Endothelial cell of umbilical vein (primary cell): ENCODE measurements around the gene BCAS3. TPM values are rescaled to one million over a fixed set of nuclear protein-coding genes. Genes with fewer than 3 reads are reported as not detected.

Experiments
- BruUV-seq: library from RNA; stranded (reverse); fragments of 400-500 nt; replicated peaks from 2 replicates; lab custom pipeline; 2021; lab: Mats Ljungman, UMichigan
- CTCF ChIA-PET: fragments of 300-600, 350-600 bp; sonication (Branson Sonifier 250); formaldehyde crosslinking; loops from one replicate; lab custom pipeline; 2021; ENCODE audit warnings: antibody characterized with exemption, inconsistent platforms; lab: Charles Lee
- POLR2A ChIA-PET: fragments of 300-600, 350-600 bp; sonication (Branson Sonifier 250); formaldehyde crosslinking; loops from one replicate; lab custom pipeline; 2021; ENCODE audit warnings: antibody characterized with exemption, inconsistent platforms; lab: Charles Lee
- DNase-seq: peaks from one replicate; pipeline ENCODE4 v3.0.0-alpha.2; 2011; ENCODE audit warnings: low read depth, low spot score
- FAIRE-seq: peaks from 2 replicates; lab custom pipeline; 2011; peaks lifted over from hg19 to GRCh38; lab: Jason Lieb, UNC
- H2AFZ ChIP-seq: 2 replicates; pipeline ENCODE4 v1.6.0; 2012; ENCODE audit warnings: low read depth, low read length, control low read depth, inconsistent platforms
- H3K27ac ChIP-seq: 2 replicates; pipeline ENCODE4 v1.5.1; 2011; ENCODE audit warnings: low read depth, mild to moderate bottlenecking, control low read depth, low read length, moderate library complexity; ENCODE audit not compliant: insufficient read depth
- H3K27me3 ChIP-seq, 2 experiments: 2 replicates each; pipeline versions ENCODE4 v1.6.0 to v1.6.1; 2011; ENCODE audit warnings: low read length in 2 of 2, mixed read lengths in 1 of 2; ENCODE audit not compliant: control insufficient read depth in 2 of 2, insufficient read depth in 2 of 2
- H3K36me3 ChIP-seq, 2 experiments: 2 replicates in 1 of 2; 3 replicates in 1 of 2; pipeline ENCODE4 v1.5.1; 2011; ENCODE audit warnings: low read length in 2 of 2, mild to moderate bottlenecking in 1 of 2, moderate library complexity in 1 of 2; ENCODE audit not compliant: control insufficient read depth in 2 of 2, insufficient read depth in 2 of 2; ENCODE audit errors: extremely low read depth in 1 of 2
- H3K4me1 ChIP-seq: 3 replicates; pipeline ENCODE4 v1.5.1; 2011; ENCODE audit warnings: mild to moderate bottlenecking, low read length; ENCODE audit not compliant: control insufficient read depth, insufficient read depth; ENCODE audit errors: extremely low read depth
- H3K4me2 ChIP-seq: 2 replicates; pipeline ENCODE4 v1.6.1; 2011; ENCODE audit warnings: low read length, control low read depth, mixed read lengths; ENCODE audit not compliant: insufficient read depth
- H3K4me3 ChIP-seq, 3 experiments: fragments of 200-600 bp in 1 of 3; sonication (generic), shearing (Covaris generic) in 1 of 3; replicated peaks in 1 of 3; 2 replicates each; pipeline ENCODE4 v1.5.1; 2011 to 2016; ENCODE audit warnings: control low read depth in 3 of 3, low read length in 3 of 3, mild to moderate bottlenecking in 2 of 3, inconsistent platforms in 1 of 3, low read depth in 1 of 3, moderate library complexity in 1 of 3; ENCODE audit not compliant: insufficient read depth in 1 of 3
- H3K79me2 ChIP-seq: 2 replicates; pipeline ENCODE4 v1.6.0; 2012; ENCODE audit warnings: low read length, inconsistent platforms; ENCODE audit not compliant: control insufficient read depth, insufficient read depth
- H3K9ac ChIP-seq: replicated peaks from 2 replicates; pipeline ENCODE3; 2011; ENCODE audit warnings: low read length, control low read depth; ENCODE audit not compliant: insufficient read depth; ENCODE audit errors: extremely low read depth
- H3K9me1 ChIP-seq: replicated peaks from 3 replicates; pipeline ENCODE4 v1.6.0; 2011; ENCODE audit warnings: mild to moderate bottlenecking, low read length; ENCODE audit not compliant: control insufficient read depth, insufficient read depth; ENCODE audit errors: extremely low read depth
- H3K9me3 ChIP-seq: replicated peaks from 2 replicates; pipeline ENCODE4 v1.5.1; 2012; ENCODE audit warnings: low read length, inconsistent platforms; ENCODE audit not compliant: control insufficient read depth, insufficient read depth
- H4K20me1 ChIP-seq: replicated peaks from 2 replicates; pipeline ENCODE3; 2011; ENCODE audit warnings: mild to moderate bottlenecking, low read length; ENCODE audit not compliant: control insufficient read depth, insufficient read depth; ENCODE audit errors: extremely low read depth
- CTCF ChIP-seq, 2 donors: IDR thresholded peaks; 1 replicate in 1 of 2; 2 replicates in 1 of 2; pipeline ENCODE4 v1.5.1; 2011; ENCODE audit warnings: low read length in 2 of 2, mild to moderate bottlenecking in 2 of 2, moderate library complexity in 2 of 2, control low read depth in 1 of 2, inconsistent platforms in 1 of 2, low read depth in 1 of 2; ENCODE audit not compliant: insufficient read depth in 1 of 2; ENCODE audit errors: extremely low read depth in 1 of 2
- EZH2 ChIP-seq: IDR thresholded peaks from 2 replicates; pipeline ENCODE4 v1.6.1; 2012; ENCODE audit warnings: borderline replicate concordance, low read depth, mild to moderate bottlenecking, moderate library complexity, low read length, inconsistent platforms; ENCODE audit not compliant: severe bottlenecking
- FOS ChIP-seq: IDR thresholded peaks from 2 replicates; pipeline ENCODE4 v1.6.1; 2011; ENCODE audit warnings: mild to moderate bottlenecking, low read length, moderate library complexity, borderline replicate concordance; ENCODE audit not compliant: insufficient read depth
- GATA2 ChIP-seq: IDR thresholded peaks from 2 replicates; pipeline ENCODE4 v1.7.0; 2011; ENCODE audit warnings: low read depth, mild to moderate bottlenecking, moderate library complexity, mixed read lengths, low read length; ENCODE audit not compliant: insufficient read length, insufficient read depth
- JUN ChIP-seq: IDR thresholded peaks from 2 replicates; pipeline ENCODE4 v1.6.1; 2011; ENCODE audit warnings: borderline replicate concordance, low read depth; ENCODE audit not compliant: insufficient read length, insufficient read depth
- MAX ChIP-seq: IDR thresholded peaks from 2 replicates; pipeline ENCODE4 v1.6.1; 2011; ENCODE audit not compliant: insufficient read depth, insufficient read length
- MYC ChIP-seq: IDR thresholded peaks from one replicate; pipeline ENCODE4 v1.6.1; 2011; ENCODE audit warnings: mild to moderate bottlenecking, low read depth, low read length
- POLR2A ChIP-seq: IDR thresholded peaks from 2 replicates; pipeline ENCODE4 v1.6.1; 2012; ENCODE audit warnings: low read depth, mild to moderate bottlenecking, control low read depth, low read length
- POLR2AphosphoS5 ChIP-seq: IDR thresholded peaks from 2 replicates; pipeline ENCODE4 v1.6.1; 2012; ENCODE audit warnings: low read depth, mild to moderate bottlenecking, control low read depth, low read length, moderate library complexity; ENCODE audit not compliant: insufficient read depth
- dilution Hi-C: fragments of 300-500 bp; cut with MboI; formaldehyde crosslinking; loops from one replicate; pipeline ENCODE4 v1.15.0; 2019; ENCODE audit warnings: low sequenced_read_pairs; ENCODE audit not compliant: extremely low pct_ligation_motif_present
- intact Hi-C: fragments of 100-400 bp; cut with micrococcal nuclease; formaldehyde crosslinking; loops from one replicate; pipeline ENCODE4 v1.10.0; 2022
- polyA plus RNA-seq, 4 experiments: library from polyadenylated mRNA; depleted of rRNA in 3 of 4; stranded (reverse) in 3 of 4; unstranded in 1 of 4; fragments of >200 nt; gene quantifications; 2 replicates each; pipeline versions ENCODE4 v1.2.1 to v1.2.3, GENCODE V29; 2011 to 2012; ENCODE audit warnings: missing spikeins in 1 of 4
- total RNA-seq: library from RNA; stranded (reverse); gene quantifications from 2 replicates; pipeline ENCODE4 v1.2.3, GENCODE V29; 2021

Gene BCAS3
- total and polyA plus RNA-seq, 2 donors (not counting 3 experiments of a cell fraction or from before 2014, with no cell fraction given), result 8.2 to 16.0 TPM

GRCh38 chr17:61239327-61239726, 561.7 kb downstream of the BCAS3 start:
- Histone ChIP-seq H3K36me3 (no peaks in the 10 kb centered on the region), H2AFZ (no peak overlapping the region), H3K9me3 (no peaks in the 10 kb centered on the region), H3K79me2 (no peaks in the 10 kb centered on the region), H3K9ac (no peak overlapping the region), H3K27ac (no peak overlapping the region), H3K9me1 (no peaks in the 10 kb centered on the region), H3K27me3 (peaks cover 0 to 4% of the 10 kb centered on the region in 2 experiments), H3K4me1 (no peaks in the 10 kb centered on the region), H4K20me1 (no peaks in the 10 kb centered on the region), H3K4me2 (no peak overlapping the region), H3K4me3 (no peak overlapping the region)
- DNase-seq, result no peak
- intact Hi-C loops, result no loop called here
- TF ChIP-seq JUN, result no peak
- TF ChIP-seq GATA2, result no peak
- TF ChIP-seq MYC, result no peak
- no peak for TF ChIP-seq EZH2
- TF ChIP-seq FOS, result no peak
- TF ChIP-seq CTCF (IDR thresholded peaks at IDR 0.05; ENCODE audit: extremely low read depth in 1 of 2, insufficient read depth in 1 of 2, low read depth in 1 of 2, low read length in 2 of 2), result no peak
- no peak for TF ChIP-seq MAX
- no peak for TF ChIP-seq POLR2AphosphoS5
- no peak for TF ChIP-seq POLR2A
- ChIA-PET CTCF (interaction anchor here (0.9 to 1.1 kb wide), 2 partner anchors 21 to 519 kb away, joined by 3 read pairs; no protein-coding TSS in a partner anchor), POLR2A (no interaction called here)
- BruUV-seq, result no TSS peak
- FAIRE-seq, result no peak
- dilution Hi-C loops, result no loop called here
